ENCODE results near the gene RILPL1.
"Not testable (repeated sequence)": the region's sequence is repeated elsewhere in the genome, so short reads cannot be mapped to it uniquely, and the experiment has no call there.

RILPL1 gene

DNA sequence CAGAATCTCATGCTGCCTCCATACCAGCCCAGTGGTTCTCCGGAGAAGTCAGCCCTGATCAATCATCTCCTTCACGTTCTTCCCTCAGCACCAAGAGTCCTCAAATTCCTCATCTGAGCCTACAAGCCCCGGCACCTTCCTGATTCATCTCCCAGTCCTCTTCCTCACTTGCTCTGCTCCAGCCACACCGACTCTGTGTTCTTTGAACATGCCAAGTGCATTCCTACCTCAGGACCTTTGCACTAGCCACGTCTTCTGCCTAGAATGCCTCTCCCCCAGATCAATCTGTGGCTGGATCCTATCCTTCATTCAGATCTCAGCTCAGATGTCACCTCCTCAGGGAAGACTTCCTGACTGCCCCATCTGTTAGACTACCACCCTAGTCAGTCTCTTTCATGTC lies 4.7 kb downstream of the RILPL1 start:
- DNase-seq, result no peak

- no peak for DNase-seq
These were observed 6.9 kb downstream of the RILPL1 start for GRCh38 chr12:123526542-123527080.

GRCh38 chr12:123524378-123524777 lies 9.1 kb downstream of the RILPL1 start:
- no peak for DNase-seq

- DNase-seq, result no peak
These were observed 10.0 kb downstream of the RILPL1 start for GRCh38 chr12:123523518-123523917.

DNA sequence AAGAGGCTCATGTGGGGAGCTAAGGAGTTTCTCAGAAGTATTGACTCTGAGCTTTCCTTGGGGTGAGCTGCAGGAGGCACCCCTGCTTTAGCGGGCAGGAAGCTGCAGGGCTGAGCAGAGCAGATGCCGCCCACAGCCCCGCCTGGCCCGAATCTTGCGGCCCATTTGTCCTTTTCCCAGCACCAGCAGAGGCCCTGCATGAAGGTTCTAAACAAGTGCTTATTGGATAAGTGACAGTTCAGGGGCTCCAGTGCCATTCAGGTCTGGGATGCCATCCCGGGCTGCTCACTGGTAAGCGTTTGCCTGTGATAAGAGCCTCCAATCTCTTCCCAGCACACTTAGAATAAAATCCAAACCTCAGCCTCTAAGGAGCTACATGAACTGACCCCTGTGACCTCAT lies 11.4 kb downstream of the RILPL1 start:
- no peak for DNase-seq

DNA sequence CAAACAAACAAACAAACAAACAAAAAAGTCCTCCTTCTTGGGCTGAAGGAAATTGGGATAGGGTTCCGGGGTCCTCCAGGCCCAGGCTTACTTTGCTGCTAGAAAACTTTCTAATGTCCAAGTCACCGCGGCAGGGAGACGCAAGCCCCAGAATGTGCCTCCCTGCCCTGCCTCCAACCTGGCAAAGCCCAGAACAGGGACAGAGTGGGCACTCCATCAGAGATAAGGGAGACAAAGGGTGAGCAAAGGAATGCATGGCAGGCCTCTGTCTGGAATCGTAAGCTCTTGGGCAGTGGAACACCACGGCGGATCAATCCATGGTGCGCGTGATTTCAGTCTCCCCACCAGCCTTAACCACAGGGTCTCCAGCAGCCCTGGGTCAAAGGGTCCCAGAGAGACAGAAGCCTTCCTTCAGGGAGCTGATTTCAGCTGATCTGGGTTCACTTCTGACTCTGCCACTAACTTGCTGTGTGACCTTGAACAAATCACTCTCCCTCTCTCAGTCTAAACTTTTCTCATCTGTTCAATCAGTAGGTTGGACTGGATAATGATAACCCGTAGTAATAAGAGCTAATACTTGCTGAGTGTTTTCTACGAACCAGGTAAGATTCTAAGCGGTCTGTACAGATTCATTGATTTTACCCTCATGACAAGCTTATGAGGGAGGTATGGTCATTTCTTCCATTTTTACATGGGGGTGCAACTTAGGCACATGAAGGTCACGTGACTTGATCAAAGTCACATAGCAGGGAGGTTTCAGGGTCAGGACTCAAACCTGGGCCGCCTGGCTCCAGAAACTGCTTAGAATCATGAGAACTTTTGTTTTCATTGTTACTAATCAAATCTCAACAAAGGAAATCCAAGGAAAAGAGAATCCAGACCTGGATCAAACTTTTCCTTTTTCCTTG lies 12.7 kb downstream of the RILPL1 start:
- no peak for DNase-seq

DNA sequence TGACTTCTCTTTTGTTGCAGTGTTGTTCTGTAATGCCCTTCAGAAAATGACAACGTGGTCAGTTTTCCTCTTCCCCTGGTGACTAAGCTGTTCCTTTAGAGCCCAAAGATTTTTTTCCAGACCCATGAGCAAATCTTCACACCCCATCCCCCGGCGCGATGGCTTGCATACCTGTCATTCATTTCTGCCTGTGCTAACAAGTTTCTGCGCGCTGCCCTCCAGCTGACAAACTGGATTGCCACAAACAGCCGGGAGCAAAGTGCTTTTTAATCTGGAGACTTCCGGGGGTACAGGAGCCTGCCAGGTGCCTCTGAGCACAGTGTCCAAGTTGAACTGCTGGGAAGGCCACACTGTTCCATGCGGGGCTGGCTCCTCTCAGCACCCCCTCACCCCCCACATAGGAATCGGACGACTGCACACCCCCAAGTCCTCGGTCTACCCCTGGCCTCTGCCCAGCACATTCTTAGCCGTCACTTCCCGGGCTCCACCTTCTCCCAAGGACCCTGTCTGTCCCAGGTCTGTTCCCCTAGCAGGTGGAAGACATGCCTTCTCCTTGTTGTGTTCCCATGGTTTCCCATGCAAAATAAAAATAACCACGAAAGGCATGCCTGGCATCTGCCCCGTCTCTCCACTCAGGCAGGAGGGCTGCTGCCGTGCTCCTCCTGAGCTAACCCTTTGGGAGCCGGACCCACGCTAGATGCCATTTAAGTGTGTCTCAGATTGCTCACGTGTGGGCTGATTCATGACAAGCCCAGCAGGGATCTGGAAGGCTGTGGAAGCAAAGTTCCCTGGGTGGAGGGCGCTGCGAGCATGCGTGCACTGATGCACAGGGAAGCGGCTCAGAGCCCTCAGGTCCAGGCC lies 14.1 kb downstream of the RILPL1 start:
- no peak for DNase-seq

DNA sequence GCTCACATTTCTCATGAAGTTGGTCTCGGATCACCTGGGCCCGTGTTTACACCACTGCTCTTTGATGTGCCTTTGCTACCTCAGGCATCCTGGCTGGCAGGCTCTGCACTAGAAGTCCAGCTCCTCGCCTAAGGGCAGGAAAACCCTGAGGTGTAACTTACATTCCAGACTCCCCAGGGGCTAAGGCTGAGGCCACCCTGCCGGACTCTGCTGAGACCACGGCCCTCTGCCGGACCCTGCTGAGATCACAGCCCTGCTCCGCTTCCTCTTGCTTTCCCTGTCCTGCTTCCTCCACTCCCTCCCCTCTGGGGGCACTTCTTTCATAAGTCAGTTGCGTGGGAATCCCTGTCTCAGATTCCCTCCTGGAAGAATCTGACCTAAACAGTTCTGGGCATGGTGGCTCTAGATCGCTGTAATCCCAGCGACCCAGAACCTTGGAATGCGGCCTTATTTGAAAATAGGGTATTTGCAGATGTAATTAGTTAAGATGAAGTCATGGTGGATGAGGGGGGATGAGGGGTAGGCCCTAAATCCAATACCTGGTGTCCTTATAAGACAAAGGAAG lies 17.2 kb downstream of the RILPL1 start:
- DNase-seq, result no peak

DNA sequence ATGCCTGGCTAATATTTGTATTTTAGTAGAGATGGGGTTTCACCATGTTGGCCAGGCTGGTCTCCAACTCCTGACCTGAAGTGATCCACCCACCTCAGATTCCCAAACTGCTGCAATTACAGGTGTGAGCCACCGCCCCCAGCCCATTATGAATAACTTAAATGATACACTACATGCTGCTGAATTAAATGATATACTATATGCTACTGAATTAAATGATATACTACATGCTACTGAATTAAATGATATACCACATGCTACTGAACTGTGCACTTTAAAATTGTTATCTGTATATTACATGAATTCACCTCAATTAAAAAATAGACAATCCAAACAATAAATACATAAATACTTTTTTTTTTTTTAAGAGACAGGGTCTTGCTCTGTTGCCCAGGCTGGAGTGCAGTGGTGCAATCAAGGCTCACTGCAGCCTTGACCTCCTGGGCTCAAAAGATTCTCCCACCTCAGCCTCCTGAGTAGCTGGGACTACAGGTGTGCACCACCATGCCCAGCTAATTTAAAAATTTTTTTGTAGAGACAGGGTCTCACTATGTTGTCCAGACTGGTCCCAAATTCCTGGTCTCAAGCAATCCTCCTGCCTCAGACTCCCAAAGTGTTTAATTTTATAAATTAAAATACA lies 18.8 kb downstream of the RILPL1 start:
- not testable (repeated sequence) for DNase-seq

DNA sequence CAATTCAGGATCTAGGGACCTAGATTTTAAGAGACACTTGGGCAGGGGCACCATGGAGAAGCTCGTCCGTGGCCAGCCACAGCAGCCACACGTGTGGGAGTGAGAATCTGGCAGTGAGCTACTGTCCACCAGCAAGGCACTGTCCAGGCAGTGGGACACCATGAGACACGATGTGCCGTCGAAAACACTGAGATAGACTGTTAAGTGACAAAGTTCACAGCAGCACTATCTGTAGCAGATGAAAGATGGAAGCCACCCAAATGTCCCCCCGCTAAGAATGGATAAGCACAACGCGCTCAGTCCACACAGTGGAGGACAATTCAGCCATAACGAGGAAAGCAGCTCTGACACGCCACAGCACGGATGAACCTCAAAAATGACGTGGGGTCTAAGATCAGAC lies 19.7 kb downstream of the RILPL1 start:
- DNase-seq, result no peak

GRCh38 chr12:123512838-123513665 lies 20.5 kb downstream of the RILPL1 start:
- DNase-seq, result no peak

DNA sequence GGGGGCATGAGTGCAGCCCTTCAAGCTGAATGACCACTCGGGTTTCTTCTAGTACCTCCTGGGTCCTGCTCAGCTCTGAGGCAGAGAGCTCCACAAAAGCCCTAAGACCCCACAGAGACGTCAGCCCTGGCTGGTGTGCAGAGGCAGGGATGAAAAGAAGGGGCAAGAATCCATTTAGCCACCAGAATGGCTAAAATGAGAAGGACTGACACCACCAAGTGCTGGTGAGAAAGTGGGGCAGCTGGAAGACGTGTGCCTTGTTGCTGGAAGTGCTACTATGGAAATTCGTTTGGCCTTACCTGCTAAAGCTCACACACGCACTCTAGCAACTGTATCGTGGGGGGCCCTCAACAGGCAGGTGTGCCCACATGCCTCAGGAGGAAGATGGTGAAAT lies 26.7 kb downstream of the RILPL1 start:
- DNase-seq, result no peak

- no peak for DNase-seq
These were observed 27.3 kb downstream of the RILPL1 start for GRCh38 chr12:123506059-123506842.

DNA sequence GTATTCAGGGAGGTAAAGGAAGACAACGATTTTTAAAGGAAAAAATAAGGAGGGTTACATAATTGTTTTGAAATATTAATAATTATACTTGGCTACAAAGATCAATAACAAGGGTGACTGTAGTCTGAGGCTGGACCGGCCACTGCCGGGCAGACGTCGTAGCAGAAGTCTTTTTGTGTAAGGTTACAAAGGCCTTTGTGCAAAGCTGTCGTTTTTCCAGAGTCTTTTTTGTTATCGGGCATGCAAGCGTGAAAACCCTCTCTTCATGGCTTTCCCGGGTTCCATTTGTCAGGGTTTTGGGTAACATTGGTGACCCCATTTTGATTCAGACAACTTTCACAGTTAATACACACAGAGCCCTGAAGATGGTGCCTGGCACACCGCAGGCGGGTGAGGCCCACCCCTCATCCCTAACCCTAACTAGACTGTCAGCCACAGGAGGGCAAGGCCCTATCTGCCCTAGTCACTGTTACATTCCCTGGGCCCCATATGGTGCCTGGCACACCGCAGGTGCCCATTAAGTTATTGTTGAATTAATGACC lies 31.3 kb downstream of the RILPL1 start:
- DNase-seq, result no peak

DNA sequence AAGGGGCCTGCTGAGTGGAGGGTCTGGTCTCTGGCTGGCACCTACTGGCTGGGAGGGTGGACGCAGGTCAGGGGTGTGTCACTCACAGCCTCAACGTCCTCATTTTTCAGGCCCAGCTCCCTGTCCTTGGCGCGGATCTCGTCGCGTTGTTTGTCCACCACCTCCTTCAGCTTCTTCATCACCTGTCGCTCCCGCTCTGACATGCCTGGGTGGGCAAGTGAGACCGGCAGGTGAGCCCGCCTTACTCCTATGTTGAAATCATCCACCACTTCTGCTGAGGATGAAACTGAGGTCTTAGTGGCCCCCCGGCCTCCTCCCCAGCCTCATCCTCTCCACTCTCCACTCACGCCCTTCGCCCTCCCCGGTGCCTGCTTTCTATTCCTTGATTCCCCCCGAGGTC lies 34.2 kb downstream of the RILPL1 start:
- no peak for DNase-seq

- no peak for DNase-seq
These were observed 35.2 kb downstream of the RILPL1 start for GRCh38 chr12:123498126-123498825.

DNA sequence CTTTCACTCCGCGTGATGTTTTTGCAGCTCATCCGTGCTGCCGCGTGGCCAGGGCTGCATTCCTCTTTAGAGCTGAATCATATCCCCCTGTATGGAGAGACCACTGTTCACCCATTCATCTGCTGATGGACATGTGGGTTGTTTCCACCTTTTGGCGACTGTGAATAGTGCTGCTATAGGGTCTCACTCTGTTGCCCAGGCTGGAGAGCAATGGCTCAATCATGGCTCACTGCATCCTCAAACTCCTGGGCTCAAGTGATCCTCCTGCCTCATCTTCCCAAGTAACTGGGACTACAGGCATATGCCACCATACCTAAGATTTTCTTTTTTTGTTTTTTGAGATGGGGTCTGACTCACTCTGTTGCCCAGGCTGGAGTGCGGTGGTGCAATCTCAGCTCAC lies 36.5 kb downstream of the RILPL1 start:
- DNase-seq, result no peak

GRCh38 chr12:123494124-123494851 lies 39.2 kb downstream of the RILPL1 start:
- DNase-seq, result no peak

GRCh38 chr12:123492339-123493039 lies 41.0 kb downstream of the RILPL1 start:
- not testable (repeated sequence) for DNase-seq

Data from stimulated activated naive CD4-positive, alpha-beta T cell treated with Interleukin-2 at 50 U/mL for 16 hours (primary cell).